Measurements from ENCODE around the gene RRM2. TPM values are rescaled to one million over a fixed set of nuclear protein-coding genes. Genes with fewer than 3 reads are reported as not detected.
"Not testable (repeated sequence)": the region's sequence is repeated elsewhere in the genome, so short reads cannot be mapped to it uniquely, and the experiment has no call there.

The RRM2 gene
- polyA plus RNA-seq, 1 donor (not counting 4 experiments of a cell fraction or from before 2014, with no cell fraction given) = 25.7 TPM

DNA sequence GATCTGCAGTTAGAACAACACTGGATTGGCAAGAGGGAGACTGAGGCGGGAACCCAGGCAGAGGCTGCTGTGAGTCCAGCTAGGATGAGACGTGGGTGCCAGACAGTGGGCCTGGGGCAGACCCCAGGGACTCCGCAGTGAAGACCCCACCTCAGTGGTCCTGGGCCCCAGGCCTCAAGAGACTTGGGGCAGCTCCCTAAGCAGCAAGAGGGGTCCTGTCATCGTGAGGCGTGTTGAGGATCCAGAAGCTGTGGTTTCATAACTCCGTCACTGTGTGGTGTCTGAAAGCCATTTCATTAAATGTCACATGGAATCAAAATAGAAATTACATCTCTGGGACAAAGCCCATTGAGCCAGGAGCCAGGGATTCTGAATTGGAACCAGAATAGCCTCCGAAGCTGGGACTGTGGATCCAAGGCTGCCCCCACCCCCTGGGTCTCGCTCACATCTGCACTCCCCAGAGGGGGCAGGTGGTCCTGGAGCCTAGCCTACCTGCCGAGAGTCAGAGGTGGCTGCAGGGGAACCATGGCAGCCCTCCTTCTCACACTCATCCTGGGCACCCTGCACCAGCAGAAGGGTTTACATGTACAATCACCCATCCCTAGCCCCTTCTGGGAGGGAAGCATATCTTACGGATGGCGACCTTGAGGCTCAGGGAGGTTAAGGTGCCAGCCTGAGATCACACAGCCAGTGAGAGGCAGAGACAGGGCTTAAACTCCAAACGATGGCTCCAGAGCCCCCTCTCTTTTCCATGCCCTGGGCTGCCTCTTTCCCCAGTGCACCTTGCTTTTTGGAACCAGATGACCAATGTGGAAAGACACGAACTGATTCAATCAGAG is 23.2 kb downstream of the RRM2 start:
- H2AFZ ChIP-seq (ENCODE audit: control insufficient read depth, low read length) = no peak overlapping the region
- no peak overlapping the region for H3K4me2 ChIP-seq (ENCODE audit: control insufficient read depth, extremely low read depth, insufficient read depth, low read depth, low read length)
- no peak overlapping the region for H3K4me3 ChIP-seq (ENCODE audit: control insufficient read depth in 2 of 3, extremely low read depth in 1 of 3, insufficient read depth in 2 of 3, low read depth in 1 of 3, low read length in 3 of 3)
- no peaks in the 10 kb centered on the region for H3K9me3 ChIP-seq (ENCODE audit: control insufficient read depth, low read depth, low read length)
- dilution Hi-C loops (cut with MboI; ENCODE audit: extremely low pct_ligation_motif_present, low sequenced_read_pairs) = no loop called here
- H3K36me3 ChIP-seq (ENCODE audit: control insufficient read depth in 2 of 2, extremely low read depth in 1 of 2, insufficient read depth in 2 of 2, low read length in 2 of 2) = no peaks in the 10 kb centered on the region
- TF ChIP-seq CTCF (optimal IDR thresholded peaks at IDR 0.05 in 1 of 3, IDR thresholded peaks at IDR 0.05 in 1 of 3, conservative IDR thresholded peaks at IDR 0.05 in 1 of 3; ENCODE audit: extremely low read depth in 1 of 3, insufficient read depth in 2 of 3, low read length in 3 of 3) = no peak
- no peak for TF ChIP-seq EZH2 (IDR thresholded peaks at IDR 0.05; ENCODE audit: low read length)
- H3K27me3 ChIP-seq (ENCODE audit: control insufficient read depth, extremely low read depth, insufficient read depth, low read length) = no peaks in the 10 kb centered on the region
- no peak overlapping the region for H3K27ac ChIP-seq (ENCODE audit: control insufficient read depth, insufficient read depth, low read length)
- H3K4me1 ChIP-seq (ENCODE audit: control insufficient read depth, extremely low read depth, insufficient read depth, low read length) = peaks cover 8% of the 10 kb centered on the region
- H3K9ac ChIP-seq (ENCODE audit: control insufficient read depth, extremely low read depth, insufficient read depth, low read length) = no peak overlapping the region
- H3K79me2 ChIP-seq (ENCODE audit: control insufficient read depth, insufficient read depth, low read length) = no peaks in the 10 kb centered on the region
- no peak for DNase-seq (ENCODE audit: low read depth, low spot score)
- no peaks in the 10 kb centered on the region for H3K9me1 ChIP-seq (ENCODE audit: control insufficient read depth, extremely low read depth, insufficient read depth, low read length)
- H4K20me1 ChIP-seq (ENCODE audit: control insufficient read depth, extremely low read depth, insufficient read depth, low read length) = no peaks in the 10 kb centered on the region
- no peak for FAIRE-seq

DNA sequence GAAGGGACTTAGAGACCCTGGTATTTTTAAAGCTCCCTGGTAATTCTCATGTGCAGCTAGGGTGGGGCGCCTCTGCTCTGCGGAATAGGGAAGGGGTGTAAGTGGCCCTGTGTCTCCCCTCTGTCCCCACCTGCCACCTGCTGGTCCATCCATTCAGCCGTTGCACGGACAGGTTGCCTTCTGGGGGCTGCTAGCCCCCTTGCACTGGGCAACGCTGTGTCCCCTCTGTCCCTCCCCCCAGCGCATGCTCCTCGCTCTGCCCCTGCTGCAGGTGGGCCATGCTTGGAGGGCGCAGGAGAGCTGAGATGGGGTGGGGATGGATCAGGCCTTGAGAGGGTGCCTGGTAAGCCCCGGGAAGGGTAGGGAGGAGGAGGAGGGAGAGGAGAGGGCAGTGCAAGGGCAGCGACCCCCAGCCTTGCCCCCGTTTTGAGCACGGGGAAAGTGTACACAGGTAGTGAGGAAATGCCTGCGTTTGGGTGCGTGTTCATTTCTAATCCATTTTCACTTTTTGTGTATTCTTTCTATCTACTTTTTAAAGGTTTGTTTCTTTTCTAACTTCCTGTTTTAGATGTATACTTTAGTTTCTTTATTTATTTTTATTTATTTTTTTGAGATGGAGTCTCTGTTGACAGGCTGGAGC is 23.9 kb downstream of the RRM2 start:
- Histone ChIP-seq H2AFZ (ENCODE audit: control insufficient read depth, low read length) (no peak overlapping the region), H3K27me3 (ENCODE audit: control insufficient read depth, extremely low read depth, insufficient read depth, low read length) (no peaks in the 10 kb centered on the region), H3K27ac (ENCODE audit: control insufficient read depth, insufficient read depth, low read length) (no peak overlapping the region), H3K9me1 (ENCODE audit: control insufficient read depth, extremely low read depth, insufficient read depth, low read length) (no peaks in the 10 kb centered on the region), H3K9ac (ENCODE audit: control insufficient read depth, extremely low read depth, insufficient read depth, low read length) (no peak overlapping the region), H3K9me3 (ENCODE audit: control insufficient read depth, low read depth, low read length) (no peaks in the 10 kb centered on the region), H4K20me1 (ENCODE audit: control insufficient read depth, extremely low read depth, insufficient read depth, low read length) (no peaks in the 10 kb centered on the region), H3K36me3 (ENCODE audit: control insufficient read depth in 2 of 2, extremely low read depth in 1 of 2, insufficient read depth in 2 of 2, low read length in 2 of 2) (no peaks in the 10 kb centered on the region), H3K4me2 (ENCODE audit: control insufficient read depth, extremely low read depth, insufficient read depth, low read depth, low read length) (no peak overlapping the region), H3K4me3 (ENCODE audit: control insufficient read depth in 2 of 3, extremely low read depth in 1 of 3, insufficient read depth in 2 of 3, low read depth in 1 of 3, low read length in 3 of 3) (no peak overlapping the region), H3K79me2 (ENCODE audit: control insufficient read depth, insufficient read depth, low read length) (no peaks in the 10 kb centered on the region), H3K4me1 (ENCODE audit: control insufficient read depth, extremely low read depth, insufficient read depth, low read length) (peaks cover 8% of the 10 kb centered on the region)
- no peak for FAIRE-seq
- dilution Hi-C loops (cut with MboI; ENCODE audit: extremely low pct_ligation_motif_present, low sequenced_read_pairs) = no loop called here
- TF ChIP-seq EZH2 (IDR thresholded peaks at IDR 0.05; ENCODE audit: low read length) (no peak), CTCF (optimal IDR thresholded peaks at IDR 0.05 in 1 of 3, IDR thresholded peaks at IDR 0.05 in 1 of 3, conservative IDR thresholded peaks at IDR 0.05 in 1 of 3; ENCODE audit: extremely low read depth in 1 of 3, insufficient read depth in 2 of 3, low read length in 3 of 3) (no peak)
- no peak for DNase-seq (ENCODE audit: low read depth, low spot score)

- H4K20me1 ChIP-seq (ENCODE audit: control insufficient read depth, extremely low read depth, insufficient read depth, low read length); H3K27ac ChIP-seq (ENCODE audit: control insufficient read depth, insufficient read depth, low read length); H2AFZ ChIP-seq (ENCODE audit: control insufficient read depth, low read length); H3K4me1 ChIP-seq (ENCODE audit: control insufficient read depth, extremely low read depth, insufficient read depth, low read length); DNase-seq (ENCODE audit: low read depth, low spot score); H3K9me1 ChIP-seq (ENCODE audit: control insufficient read depth, extremely low read depth, insufficient read depth, low read length); H3K36me3 ChIP-seq (ENCODE audit: control insufficient read depth in 2 of 2, extremely low read depth in 1 of 2, insufficient read depth in 2 of 2, low read length in 2 of 2); H3K27me3 ChIP-seq (ENCODE audit: control insufficient read depth, extremely low read depth, insufficient read depth, low read length); H3K9ac ChIP-seq (ENCODE audit: control insufficient read depth, extremely low read depth, insufficient read depth, low read length); dilution Hi-C loops (cut with MboI; ENCODE audit: extremely low pct_ligation_motif_present, low sequenced_read_pairs); H3K9me3 ChIP-seq (ENCODE audit: control insufficient read depth, low read depth, low read length); H3K4me2 ChIP-seq (ENCODE audit: control insufficient read depth, extremely low read depth, insufficient read depth, low read depth, low read length); FAIRE-seq; H3K79me2 ChIP-seq (ENCODE audit: control insufficient read depth, insufficient read depth, low read length); H3K4me3 ChIP-seq (ENCODE audit: control insufficient read depth in 2 of 3, extremely low read depth in 1 of 3, insufficient read depth in 2 of 3, low read depth in 1 of 3, low read length in 3 of 3): not testable (repeated sequence)
Measured at GRCh38 chr2:10147050-10147660, 24.6 kb downstream of the RRM2 start.
